H1 (cell line): ENCODE measurements around the gene ASAP2. TPM values are rescaled to one million over a fixed set of nuclear protein-coding genes. Genes with fewer than 3 reads are reported as not detected.

Experiments
- CTCF ChIA-PET: fragments of 300-600 bp; sonication (Branson Sonifier 250); formaldehyde crosslinking; loops from one replicate; lab custom pipeline; 2021; ENCODE audit not compliant: partially characterized antibody; lab: Charles Lee
- POLR2A ChIA-PET: fragments of 300-600 bp; sonication (Branson Sonifier 250); formaldehyde crosslinking; loops from one replicate; lab custom pipeline; 2021; ENCODE audit warnings: inconsistent platforms; ENCODE audit not compliant: partially characterized antibody; lab: Charles Lee
- DNase-seq, 2 experiments: peaks; one replicate each; pipeline versions ENCODE4 v3.0.0 to v3.0.0-alpha.2; 2010 to 2022; ENCODE audit warnings: low spot score in 2 of 2, low read depth in 1 of 2, mixed read lengths in 1 of 2
- FAIRE-seq: peaks from 2 replicates; lab custom pipeline; 2011; peaks lifted over from hg19 to GRCh38; lab: Jason Lieb, UNC
- H2AFZ ChIP-seq: 2 replicates; pipeline ENCODE4 v1.8.1; 2012; ENCODE audit warnings: low read length, inconsistent platforms
- H2AK5ac ChIP-seq: 2 replicates; pipeline ENCODE4 v1.6.1; 2013; ENCODE audit warnings: low read depth, low read length
- H2BK120ac ChIP-seq: replicated peaks from 2 replicates; pipeline ENCODE3; 2013; ENCODE audit warnings: low read depth, low read length, inconsistent platforms
- H2BK12ac ChIP-seq: 2 replicates; pipeline ENCODE4 v1.6.1; 2013; ENCODE audit warnings: low read depth, low read length
- H2BK15ac ChIP-seq: 2 replicates; pipeline ENCODE4 v1.6.1; 2013; ENCODE audit warnings: low read length
- H2BK20ac ChIP-seq: 2 replicates; pipeline ENCODE4 v1.6.1; 2013; ENCODE audit warnings: low read length
- H2BK5ac ChIP-seq: 2 replicates; pipeline ENCODE4 v1.6.1; 2013; ENCODE audit warnings: low read depth, low read length
- H3K14ac ChIP-seq: 2 replicates; pipeline ENCODE4 v1.6.1; 2013; ENCODE audit warnings: inconsistent platforms; ENCODE audit not compliant: insufficient read length
- H3K18ac ChIP-seq: 2 replicates; pipeline ENCODE4 v1.6.1; 2013; ENCODE audit warnings: low read length; ENCODE audit errors: extremely low read depth
- H3K23ac ChIP-seq: 2 replicates; pipeline ENCODE4 v1.6.1; 2013; ENCODE audit warnings: inconsistent platforms; ENCODE audit not compliant: insufficient read length
- H3K23me2 ChIP-seq: 2 replicates; pipeline ENCODE4 v1.6.1; 2013; ENCODE audit warnings: low read depth, low read length
- H3K27ac ChIP-seq: 2 replicates; pipeline ENCODE4 v1.6.1; 2011; ENCODE audit warnings: low read depth, low read length, inconsistent platforms
- H3K27me3 ChIP-seq, 4 experiments: replicated peaks in 1 of 4; 1 replicate in 1 of 4; 2 replicates in 3 of 4; pipeline versions ENCODE4 v1.6.1 to v1.8.1; 2011 to 2013; ENCODE audit warnings: low read length in 3 of 4, mild to moderate bottlenecking in 3 of 4, inconsistent platforms in 2 of 4, mixed read lengths in 2 of 4, moderate library complexity in 1 of 4; ENCODE audit not compliant: control insufficient read depth in 3 of 4, insufficient read depth in 3 of 4; ENCODE audit errors: extremely low read depth in 1 of 4
- H3K36me3 ChIP-seq, 4 experiments: 2 replicates each; pipeline versions ENCODE4 v1.6.1 to v1.8.1; 2011 to 2013; ENCODE audit warnings: mild to moderate bottlenecking in 4 of 4, low read length in 3 of 4, moderate library complexity in 2 of 4, control low read depth in 1 of 4, inconsistent platforms in 1 of 4; ENCODE audit not compliant: insufficient read depth in 4 of 4, control insufficient read depth in 2 of 4
- H3K4ac ChIP-seq: replicated peaks from 2 replicates; pipeline ENCODE3; 2013; ENCODE audit warnings: low read length, low read depth, mixed read lengths, inconsistent platforms; ENCODE audit not compliant: insufficient read length
- H3K4me1 ChIP-seq, 4 experiments: replicated peaks in 1 of 4; 1 replicate in 1 of 4; 2 replicates in 3 of 4; pipeline versions ENCODE4 v1.6.1 to v1.8.1; 2011 to 2013; ENCODE audit warnings: low read length in 3 of 4, inconsistent platforms in 2 of 4, mixed read lengths in 1 of 4; ENCODE audit not compliant: insufficient read depth in 4 of 4, control insufficient read depth in 3 of 4
- H3K4me2 ChIP-seq, 2 experiments: 2 replicates each; pipeline versions ENCODE4 v1.6.1 to v1.8.1; 2011 to 2013; ENCODE audit warnings: low read depth in 2 of 2, low read length in 2 of 2, control low read depth in 1 of 2, inconsistent platforms in 1 of 2, mild to moderate bottlenecking in 1 of 2; ENCODE audit not compliant: insufficient read depth in 1 of 2
- H3K4me3 ChIP-seq, 4 experiments: fragments of 200-600, 300-600 bp in 1 of 4; sonication (generic), shearing (Covaris generic), sonication (Bioruptor Twin) in 1 of 4; 2 replicates each; pipeline versions ENCODE4 v1.5.1 to v1.8.1; 2011 to 2016; ENCODE audit warnings: low read length in 4 of 4, low read depth in 3 of 4, control low read depth in 2 of 4, inconsistent platforms in 2 of 4, mild to moderate bottlenecking in 2 of 4, mixed read lengths in 1 of 4, moderate library complexity in 1 of 4; ENCODE audit not compliant: insufficient read depth in 2 of 4; ENCODE audit errors: extremely low read depth in 1 of 4
- H3K56ac ChIP-seq: replicated peaks from 2 replicates; pipeline ENCODE3; 2013; ENCODE audit warnings: low read depth, mild to moderate bottlenecking, mixed read lengths, low read length, inconsistent platforms; ENCODE audit not compliant: insufficient read length
- H3K79me1 ChIP-seq: 2 replicates; pipeline ENCODE4 v1.6.1; 2013; ENCODE audit warnings: low read depth, low read length, control low read depth
- H3K79me2 ChIP-seq, 2 experiments: 2 replicates each; pipeline versions ENCODE4 v1.6.1 to v1.8.1; 2012 to 2013; ENCODE audit warnings: low read length in 2 of 2, mild to moderate bottlenecking in 2 of 2, inconsistent platforms in 1 of 2; ENCODE audit not compliant: insufficient read depth in 2 of 2, control insufficient read depth in 1 of 2
- H3K9ac ChIP-seq, 4 experiments: replicated peaks in 1 of 4; 1 replicate in 1 of 4; 2 replicates in 3 of 4; pipeline versions ENCODE4 v1.6.1 to v1.8.1; 2011 to 2013; ENCODE audit warnings: low read depth in 3 of 4, low read length in 3 of 4, control low read depth in 2 of 4, mild to moderate bottlenecking in 2 of 4, moderate library complexity in 2 of 4, inconsistent platforms in 1 of 4; ENCODE audit errors: extremely low read depth in 1 of 4
- H3K9me3 ChIP-seq, 2 experiments: 2 replicates each; pipeline versions ENCODE4 v1.6.1 to v1.8.1; 2012 to 2013; ENCODE audit warnings: mild to moderate bottlenecking in 2 of 2, moderate library complexity in 2 of 2, control low read depth in 1 of 2, inconsistent platforms in 1 of 2, low read depth in 1 of 2, low read length in 1 of 2, mixed read lengths in 1 of 2; ENCODE audit not compliant: insufficient read depth in 2 of 2
- H4K20me1 ChIP-seq, 2 experiments: replicated peaks in 1 of 2; 2 replicates each; pipeline versions ENCODE3 to v1.8.1; 2011 to 2013; ENCODE audit warnings: inconsistent platforms in 2 of 2, low read length in 2 of 2, mild to moderate bottlenecking in 1 of 2; ENCODE audit not compliant: insufficient read depth in 2 of 2, control insufficient read depth in 1 of 2
- H4K5ac ChIP-seq: 2 replicates; pipeline ENCODE4 v1.6.1; 2013; ENCODE audit warnings: low read length, low read depth, mixed read lengths, inconsistent platforms; ENCODE audit not compliant: insufficient read length
- H4K8ac ChIP-seq: 2 replicates; pipeline ENCODE4 v1.8.0; 2013; ENCODE audit warnings: mild to moderate bottlenecking, moderate library complexity, low read length, inconsistent platforms; ENCODE audit not compliant: insufficient read depth; ENCODE audit errors: extremely low read depth
- H4K91ac ChIP-seq: replicated peaks from 2 replicates; pipeline ENCODE3; 2013; ENCODE audit warnings: low read length, mixed read lengths, inconsistent platforms; ENCODE audit not compliant: insufficient read length
- E2F6 ChIP-seq: IDR thresholded peaks from 2 replicates; pipeline ENCODE4 v1.6.1; 2012; ENCODE audit warnings: inconsistent platforms
- EGR1 ChIP-seq: IDR thresholded peaks from 2 replicates; pipeline ENCODE4 v1.6.1; 2011; ENCODE audit warnings: low read depth, low read length, borderline replicate concordance
- EP300 ChIP-seq, 2 experiments: IDR thresholded peaks; 1 replicate in 1 of 2; 2 replicates in 1 of 2; pipeline ENCODE4 v1.6.1; 2011 to 2012; ENCODE audit warnings: low read depth in 2 of 2, low read length in 2 of 2, mild to moderate bottlenecking in 2 of 2, borderline replicate concordance in 1 of 2, inconsistent platforms in 1 of 2, moderate library complexity in 1 of 2
- KDM1A ChIP-seq: fragments of 200-600, 300-600 bp; sonication (generic); IDR thresholded peaks from 2 replicates; pipeline ENCODE4 v1.7.1; 2016; ENCODE audit warnings: mild to moderate bottlenecking, low read length, borderline replicate concordance
- POU5F1 ChIP-seq: IDR thresholded peaks from 2 replicates; pipeline ENCODE4 v1.6.1; 2011; ENCODE audit warnings: low read depth, mild to moderate bottlenecking, low read length, moderate library complexity
- RAD21 ChIP-seq, 2 experiments: IDR thresholded peaks in 1 of 2; conservative IDR thresholded peaks in 1 of 2; 2 replicates each; pipeline ENCODE4 v1.6.1; 2011; ENCODE audit warnings: low read depth in 2 of 2, low read length in 2 of 2, improper control_type of control experiment in 1 of 2, inconsistent platforms in 1 of 2, mild to moderate bottlenecking in 1 of 2, moderate library complexity in 1 of 2
- SP1 ChIP-seq: IDR thresholded peaks from 2 replicates; pipeline ENCODE4 v1.6.1; 2011; ENCODE audit warnings: low read depth, low read length
- WGBS, 2 experiments: shearing (Covaris generic) in 1 of 2; methylation state at CpG; one replicate each; pipeline versions ENCODE4 v1.1.6 to v1.1.7; 2013 to 2015; ENCODE audit warnings: low lambda C conversion rate in 2 of 2, mixed read lengths in 2 of 2, inconsistent platforms in 1 of 2, low coverage in 1 of 2, missing lambda C conversion rate in 1 of 2; ENCODE audit not compliant: insufficient replicate concordance in 2 of 2, insufficient coverage in 1 of 2, insufficient read length in 1 of 2; ENCODE audit errors: extremely low coverage in 1 of 2, missing lambda C conversion rate in 1 of 2; 5-methylcytosine and 5-hydroxymethylcytosine counted together
- polyA plus RNA-seq, 7 experiments: library from polyadenylated mRNA; depleted of rRNA in 3 of 7; stranded (reverse) in 5 of 7; unstranded in 2 of 7; fragments of >200 nt in 5 of 7; fragments of 200-250 nt in 2 of 7; gene quantifications; 1 replicate in 5 of 7; 2 replicates in 1 of 7; 4 replicates in 1 of 7; pipeline versions ENCODE4 v1.2.1 to v1.2.3, GENCODE V29; 2011 to 2013; ENCODE audit warnings: missing spikeins in 2 of 7, mixed read lengths in 2 of 7
- total RNA-seq: library from RNA; stranded (reverse); fragmentation: NEBNext Ultra II Directional; extraction: Animal tissue kit (Norgen Biotek cat#: 25700); gene quantifications from 2 replicates; pipeline ENCODE4 v1.2.1, GENCODE V29; 2021
- TF ChIP-seq, protein P1 (sequence below): IDR thresholded peaks from 2 replicates; pipeline ENCODE4 v1.6.1; 2012; ENCODE audit warnings: inconsistent platforms
- TF ChIP-seq, protein P2 (sequence below): IDR thresholded peaks from 2 replicates; pipeline ENCODE4 v1.6.1; 2011; ENCODE audit warnings: low read depth, mild to moderate bottlenecking, low read length; ENCODE audit not compliant: insufficient read depth

ASAP2 gene
- total and polyA plus RNA-seq, 2 of the 8 experiments (the other 6 are each of a cell fraction or from before 2014, with no cell fraction given) = 10.2 to 18.7 TPM

GRCh38 chr2:9244985-9245544, 38.5 kb downstream of the ASAP2 start:
- peaks cover 0 to 1% of the 10 kb centered on the region in 2 experiments for H4K20me1 ChIP-seq
- H3K9me3 ChIP-seq = no peaks in the 10 kb centered on the region
- no peak overlapping the region for H3K14ac ChIP-seq
- H3K18ac ChIP-seq = no peak overlapping the region
- H3K27me3 ChIP-seq = no peaks in the 10 kb centered on the region
- H4K8ac ChIP-seq = no peak overlapping the region
- no peak overlapping the region for H2BK5ac ChIP-seq
- no peak overlapping the region for H2BK12ac ChIP-seq
- peaks cover 6% of the 10 kb centered on the region for H3K79me1 ChIP-seq
- WGBS, 2 experiments = 28% methylated on average over 7 of the region's 7 CpGs; no CpG with 5 or more reads in 1 of the 2 experiments
- no peak overlapping the region for H2BK120ac ChIP-seq
- H3K27ac ChIP-seq = no peak overlapping the region
- no peak overlapping the region for H3K23ac ChIP-seq
- no peak overlapping the region for H4K5ac ChIP-seq
- H3K4ac ChIP-seq = no peak overlapping the region
- no peak overlapping the region for H2AFZ ChIP-seq
- POLR2A ChIA-PET = interaction anchor here (0.6 kb wide), 1 partner anchor 37 kb away, joined by 5 read pairs; no protein-coding TSS in a partner anchor
- no peaks in the 10 kb centered on the region for H3K36me3 ChIP-seq
- H2BK15ac ChIP-seq = no peak overlapping the region
- peaks cover 6 to 15% (median 13%) of the 10 kb centered on the region in 4 experiments; a peak in 6 of 7 replicates for H3K4me1 ChIP-seq
- FAIRE-seq (peak; percentile 19), DNase-seq (peak in 1 of 2 experiments; percentile 36)
- H3K23me2 ChIP-seq = no peaks in the 10 kb centered on the region
- no peak overlapping the region for H4K91ac ChIP-seq
- H2BK20ac ChIP-seq = 0 out of 2 replicates have a peak overlapping the region, but pooled peaks have one; percentile 66
- H3K79me2 ChIP-seq = peaks cover 0 to 65% of the 10 kb centered on the region in 2 experiments; a peak in 3 of 4 replicates
- H2AK5ac ChIP-seq = no peak overlapping the region
- H3K56ac ChIP-seq = no peak overlapping the region
- H3K4me3 ChIP-seq = peak overlapping the region in 2 of 4 experiments; percentile 10 to 21; a peak in 2 of 8 replicates
- CTCF ChIA-PET = interaction anchor here (0.6 to 1.5 kb wide), 4 partner anchors 9 to 48 kb away, joined by 3 to 6 read pairs (median 3); no protein-coding TSS in a partner anchor
- H3K9ac ChIP-seq = 0 out of 7 replicates have a peak overlapping the region, but pooled peaks of 1 of the 4 experiments have one; percentile 0
- H3K4me2 ChIP-seq = peak overlapping the region; percentile 50; a peak in 3 of 4 replicates
- peak in 1 of 2 experiments; percentile 4; a peak in 1 of 4 replicates for TF ChIP-seq RAD21 (IDR thresholded peaks at IDR 0.05 in 1 of 2, conservative IDR thresholded peaks at IDR 0.05 in 1 of 2; ENCODE audit: low read depth in 2 of 2, low read length in 2 of 2)
- no peak for TF ChIP-seq E2F6
- no peak for TF ChIP-seq EP300 (IDR thresholded peaks at IDR 0.05; ENCODE audit: borderline replicate concordance in 1 of 2, low read depth in 2 of 2, low read length in 2 of 2)
- TF ChIP-seq EGR1 = 0 out of 2 replicates have a peak, but pooled peaks have one; percentile 10
- TF ChIP-seq SP1 = 0 out of 2 replicates have a peak, but pooled peaks have one; percentile 16
- TF ChIP-seq POU5F1 = 0 out of 2 replicates have a peak, but pooled peaks have one; percentile 30
- TF ChIP-seq, protein P1, sequence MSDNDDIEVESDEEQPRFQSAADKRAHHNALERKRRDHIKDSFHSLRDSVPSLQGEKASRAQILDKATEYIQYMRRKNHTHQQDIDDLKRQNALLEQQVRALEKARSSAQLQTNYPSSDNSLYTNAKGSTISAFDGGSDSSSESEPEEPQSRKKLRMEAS = 0 out of 2 replicates have a peak, but pooled peaks have one; percentile 33
- TF ChIP-seq KDM1A = no peak
- TF ChIP-seq, protein P2, sequence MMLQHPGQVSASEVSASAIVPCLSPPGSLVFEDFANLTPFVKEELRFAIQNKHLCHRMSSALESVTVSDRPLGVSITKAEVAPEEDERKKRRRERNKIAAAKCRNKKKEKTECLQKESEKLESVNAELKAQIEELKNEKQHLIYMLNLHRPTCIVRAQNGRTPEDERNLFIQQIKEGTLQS = no peak
